Skeletal muscle satellite cell (primary cell): ENCODE data around the gene ANK2. TPM values are rescaled to one million over a fixed set of nuclear protein-coding genes. Genes with fewer than 3 reads are reported as not detected.
A peak's percentile ranks its signal among the peaks of the same experiment; 100 is the strongest.

ENCODE experiments used
- H3K27me3 ChIP-seq: 2 replicates; pipeline ENCODE4 v1.7.0; 2013; ENCODE audit warnings: low read length; ENCODE audit not compliant: control insufficient read depth, insufficient read depth
- H3K36me3 ChIP-seq: 2 replicates; pipeline ENCODE4 v1.7.0; 2013; ENCODE audit warnings: mild to moderate bottlenecking, control low read depth, low read length; ENCODE audit not compliant: insufficient read depth
- H3K4me1 ChIP-seq: 2 replicates; pipeline ENCODE4 v1.7.0; 2013; ENCODE audit warnings: low read length; ENCODE audit not compliant: control insufficient read depth, insufficient read depth
- H3K4me2 ChIP-seq: 2 replicates; pipeline ENCODE4 v1.7.0; 2013; ENCODE audit warnings: mild to moderate bottlenecking, low read length
- H3K4me3 ChIP-seq: 2 replicates; pipeline ENCODE4 v1.7.0; 2013; ENCODE audit warnings: low read length
- H3K9ac ChIP-seq: 2 replicates; pipeline ENCODE4 v1.7.0; 2013; ENCODE audit warnings: mild to moderate bottlenecking, low read depth, low read length, moderate library complexity
- H3K9me3 ChIP-seq: replicated peaks from 2 replicates; pipeline ENCODE4 v1.7.0; 2013; ENCODE audit warnings: mild to moderate bottlenecking, control low read depth, low read length
- total RNA-seq: library from RNA; depleted of rRNA; stranded (reverse); fragments of >200 nt; gene quantifications from 2 replicates; pipeline ENCODE4 v1.2.3, GENCODE V29; 2012; rRNA removed

Gene ANK2
- 57.4 and 59.8 TPM in 2 replicates for total RNA-seq

DNA sequence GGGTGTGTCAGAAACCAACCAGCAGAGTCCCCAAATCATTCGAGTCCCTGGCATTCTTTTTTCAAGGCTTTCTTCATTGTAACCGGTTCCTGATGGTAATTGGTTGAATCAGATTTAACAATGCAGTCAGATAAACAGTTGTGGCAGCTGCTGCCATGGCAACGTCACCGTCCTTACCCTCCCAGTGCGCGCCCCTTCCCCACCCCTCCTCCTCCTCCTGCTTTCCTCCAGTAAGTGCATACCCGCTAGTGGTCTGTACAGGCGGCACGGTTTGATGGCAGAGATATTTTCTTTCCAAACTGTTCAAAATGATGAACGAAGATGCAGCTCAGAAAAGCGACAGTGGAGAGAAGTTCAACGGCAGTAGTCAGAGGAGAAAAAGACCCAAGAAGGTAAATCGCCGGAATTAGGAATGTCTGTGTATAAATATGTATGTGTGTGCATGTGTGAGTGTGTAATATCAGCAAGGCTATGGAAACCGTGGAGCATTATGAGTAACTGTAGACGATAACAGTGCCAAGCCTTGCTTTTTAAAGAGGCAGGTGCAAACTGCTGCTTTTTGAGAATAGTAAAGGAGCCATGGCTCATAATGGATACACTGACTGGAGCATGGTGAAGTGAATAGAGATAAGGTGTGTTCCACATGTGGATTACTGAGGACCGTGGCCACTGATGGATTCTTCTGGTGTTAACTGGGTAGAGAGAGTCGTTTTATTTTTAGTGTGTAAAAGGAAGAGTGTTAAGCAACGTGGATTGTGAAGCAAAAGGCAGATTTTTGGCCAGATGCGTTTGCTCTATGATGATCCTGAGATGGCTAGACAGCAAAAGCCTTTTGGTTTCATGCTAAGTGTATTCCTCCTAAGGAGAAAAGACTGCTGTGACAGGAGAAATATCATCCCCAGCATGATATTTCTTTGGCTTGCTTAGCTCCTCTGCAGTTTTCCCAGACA is at the start of gene ANK2:
Gene ANK2 (plus strand): TSS at position 233 of the 950 bp plus-strand sequence. CDS start 76 bp downstream, at position 309.
- Histone ChIP-seq H3K4me3 (peak within 1 kb of the TSS; percentile 49), H3K9me3 (no peaks in the 10 kb centered on the region), H3K9ac (peak within 1 kb of the TSS; percentile 4), H3K36me3 (no peaks in the 10 kb centered on the region), H3K27me3 (no peaks in the 10 kb centered on the region), H3K4me1 (peaks cover 22% of the 10 kb centered on the region), H3K4me2 (peak within 1 kb of the TSS; percentile 75)

DNA sequence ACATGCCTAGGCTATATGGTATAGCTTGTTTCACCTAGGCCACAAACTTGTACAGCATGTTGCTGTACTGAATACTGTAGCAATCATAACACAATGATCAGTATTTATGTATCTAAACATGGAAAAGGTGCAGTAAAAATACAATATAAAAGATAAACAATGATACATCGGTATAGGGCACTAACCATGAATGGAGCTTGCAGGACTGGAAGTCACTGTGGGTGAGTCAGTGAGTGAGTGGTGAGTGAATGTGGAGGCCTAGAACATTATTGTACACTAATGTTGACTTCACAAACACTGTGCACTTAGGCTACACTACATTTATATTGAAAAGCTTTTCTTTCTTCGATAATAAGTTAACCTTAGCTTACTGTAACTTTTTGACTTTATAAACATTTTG is 45.6 kb upstream of the ANK2 start:
- Histone ChIP-seq H3K36me3 (no peaks in the 10 kb centered on the region), H3K4me3 (no peak overlapping the region), H3K27me3 (no peaks in the 10 kb centered on the region), H3K9me3 (no peaks in the 10 kb centered on the region), H3K9ac (no peak overlapping the region), H3K4me1 (peaks cover 13% of the 10 kb centered on the region), H3K4me2 (no peak overlapping the region)

DNA sequence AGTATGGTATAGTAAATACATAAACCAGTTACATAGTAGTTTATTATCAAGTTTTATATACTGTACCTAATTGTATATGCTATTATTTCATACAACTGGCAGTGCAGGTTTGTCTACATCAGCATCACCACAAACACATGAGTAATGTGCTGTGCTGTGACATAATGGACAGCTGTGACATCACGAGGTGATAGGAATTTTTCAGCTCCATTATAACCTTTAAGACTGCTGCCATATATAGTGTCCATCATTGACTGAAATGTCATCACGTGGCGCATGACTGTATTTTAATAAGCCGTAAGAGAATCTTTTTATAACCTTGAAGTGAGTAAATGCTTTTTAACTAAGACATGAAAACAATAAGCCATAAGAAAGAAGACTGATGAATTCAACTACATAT is 44.8 kb upstream of the ANK2 start:
- H3K27me3 ChIP-seq, result no peaks in the 10 kb centered on the region
- H3K36me3 ChIP-seq, result no peaks in the 10 kb centered on the region
- no peaks in the 10 kb centered on the region for H3K9me3 ChIP-seq
- H3K9ac ChIP-seq, result no peak overlapping the region
- no peak overlapping the region for H3K4me3 ChIP-seq
- peaks cover 13% of the 10 kb centered on the region for H3K4me1 ChIP-seq
- H3K4me2 ChIP-seq, result no peak overlapping the region

DNA sequence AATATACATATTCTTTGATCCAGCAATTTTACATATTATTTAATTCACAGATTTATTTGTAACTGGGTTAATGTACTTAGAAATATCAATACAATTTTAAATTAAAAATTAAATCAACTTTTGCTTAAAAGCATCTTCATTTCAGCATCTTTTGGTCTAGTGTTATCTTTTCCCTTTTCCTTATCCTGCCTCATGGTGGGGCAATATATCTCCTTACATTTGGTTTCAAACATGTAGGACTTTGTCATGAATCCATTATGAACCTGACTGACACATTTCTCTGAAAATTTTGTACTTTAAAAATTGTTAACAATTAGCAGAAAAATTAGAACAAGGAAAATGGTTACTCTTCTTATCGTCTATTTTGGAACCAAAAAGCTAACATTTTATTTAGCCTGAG is 42.8 kb upstream of the ANK2 start:
- Histone ChIP-seq H3K4me3 (no peak overlapping the region), H3K36me3 (no peaks in the 10 kb centered on the region), H3K9me3 (no peaks in the 10 kb centered on the region), H3K9ac (no peak overlapping the region), H3K4me2 (no peak overlapping the region), H3K4me1 (peaks cover 13% of the 10 kb centered on the region), H3K27me3 (no peaks in the 10 kb centered on the region)

DNA sequence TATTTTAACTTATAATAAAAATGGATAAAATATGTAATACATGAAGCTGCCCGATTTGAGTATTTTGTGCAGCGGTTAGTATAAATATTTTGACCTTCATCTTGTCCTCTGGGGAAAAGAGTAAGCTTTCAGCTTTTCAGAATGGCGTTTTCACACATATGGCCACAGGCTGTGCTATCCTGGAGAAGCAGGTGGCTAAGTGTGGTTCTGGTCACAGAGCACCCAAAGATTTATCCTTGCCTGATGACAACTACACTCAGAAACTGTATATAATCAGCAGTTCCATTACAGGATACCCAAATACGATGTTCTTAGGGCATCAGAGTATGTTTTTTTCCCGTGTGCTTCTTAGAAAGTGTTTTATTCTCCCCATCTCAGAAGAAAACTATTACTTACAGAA is 42.3 kb upstream of the ANK2 start:
- H3K9me3 ChIP-seq, result no peaks in the 10 kb centered on the region
- H3K4me2 ChIP-seq, result no peak overlapping the region
- no peaks in the 10 kb centered on the region for H3K27me3 ChIP-seq
- peaks cover 13% of the 10 kb centered on the region for H3K4me1 ChIP-seq
- no peak overlapping the region for H3K9ac ChIP-seq
- H3K4me3 ChIP-seq, result no peak overlapping the region
- no peaks in the 10 kb centered on the region for H3K36me3 ChIP-seq

DNA sequence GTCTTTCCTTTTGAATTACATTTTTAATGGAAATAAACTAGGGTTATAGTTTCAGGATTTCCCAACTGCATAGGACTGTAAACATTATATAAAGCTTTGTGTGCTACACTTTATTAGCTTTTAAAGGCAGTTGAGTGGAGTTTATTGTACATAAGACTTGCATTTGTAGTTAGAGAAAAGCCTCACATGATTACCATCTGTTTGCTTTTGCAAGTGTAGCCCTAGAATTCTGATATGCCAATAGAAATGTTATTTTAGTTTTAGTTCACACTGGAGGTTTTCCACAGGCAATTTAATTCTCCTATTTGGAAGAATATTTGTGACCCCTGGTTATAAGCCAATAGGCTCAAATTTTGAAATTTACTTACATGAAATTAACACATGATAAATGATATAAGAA is 41.3 kb upstream of the ANK2 start:
- Histone ChIP-seq H3K9ac (no peak overlapping the region), H3K4me2 (no peak overlapping the region), H3K27me3 (no peaks in the 10 kb centered on the region), H3K9me3 (no peaks in the 10 kb centered on the region), H3K4me3 (no peak overlapping the region), H3K36me3 (no peaks in the 10 kb centered on the region), H3K4me1 (peaks cover 13% of the 10 kb centered on the region)

DNA sequence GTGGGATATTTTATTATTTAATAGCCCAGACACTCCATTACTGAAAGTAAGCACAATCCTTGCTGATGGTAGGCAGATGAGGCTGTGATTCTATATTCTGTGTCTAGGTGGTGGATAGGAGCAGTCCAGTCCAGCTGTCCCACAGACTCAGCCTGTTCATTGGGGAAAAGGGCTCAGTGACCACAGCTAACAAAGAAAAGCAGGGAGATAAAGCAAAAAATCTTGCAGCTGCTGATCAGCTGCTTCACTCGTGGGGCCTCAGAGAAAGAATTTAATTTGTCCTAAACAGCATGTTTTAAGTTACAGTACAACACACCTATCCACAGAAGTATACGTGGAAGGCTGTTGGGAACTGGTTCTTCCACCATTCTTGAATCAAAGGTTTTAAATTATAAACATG is 40.7 kb upstream of the ANK2 start:
- no peaks in the 10 kb centered on the region for H3K36me3 ChIP-seq

DNA sequence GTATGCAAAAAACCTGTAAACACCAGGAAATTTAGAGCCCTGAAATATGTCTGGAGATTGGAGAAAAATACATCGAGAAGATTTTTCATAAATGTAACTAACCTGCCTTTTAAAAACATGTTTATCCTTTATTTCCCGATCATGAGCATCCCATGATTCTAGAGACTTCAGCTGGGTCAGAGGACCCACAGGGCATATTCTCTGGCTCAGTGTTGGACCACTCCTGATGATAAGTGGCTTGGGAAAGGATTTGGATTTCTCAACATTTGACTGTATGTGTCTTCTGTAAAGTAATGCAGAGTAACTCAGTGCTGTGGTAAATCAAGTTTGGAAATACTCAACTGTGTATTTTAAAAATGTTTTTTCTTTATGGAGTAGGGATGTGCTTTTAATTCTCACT is 40.0 kb upstream of the ANK2 start:
- Histone ChIP-seq H3K36me3 (no peaks in the 10 kb centered on the region), H3K4me2 (no peak overlapping the region), H3K9me3 (no peaks in the 10 kb centered on the region), H3K9ac (no peak overlapping the region), H3K27me3 (no peaks in the 10 kb centered on the region), H3K4me3 (no peak overlapping the region), H3K4me1 (peaks cover 1% of the 10 kb centered on the region)

More for the DNA sequence above, 40.7 kb upstream of the ANK2 start:
- Histone ChIP-seq H3K27me3 (no peaks in the 10 kb centered on the region), H3K9ac (no peak overlapping the region), H3K4me3 (no peak overlapping the region), H3K9me3 (no peaks in the 10 kb centered on the region), H3K4me2 (no peak overlapping the region), H3K4me1 (peaks cover 8% of the 10 kb centered on the region)

DNA sequence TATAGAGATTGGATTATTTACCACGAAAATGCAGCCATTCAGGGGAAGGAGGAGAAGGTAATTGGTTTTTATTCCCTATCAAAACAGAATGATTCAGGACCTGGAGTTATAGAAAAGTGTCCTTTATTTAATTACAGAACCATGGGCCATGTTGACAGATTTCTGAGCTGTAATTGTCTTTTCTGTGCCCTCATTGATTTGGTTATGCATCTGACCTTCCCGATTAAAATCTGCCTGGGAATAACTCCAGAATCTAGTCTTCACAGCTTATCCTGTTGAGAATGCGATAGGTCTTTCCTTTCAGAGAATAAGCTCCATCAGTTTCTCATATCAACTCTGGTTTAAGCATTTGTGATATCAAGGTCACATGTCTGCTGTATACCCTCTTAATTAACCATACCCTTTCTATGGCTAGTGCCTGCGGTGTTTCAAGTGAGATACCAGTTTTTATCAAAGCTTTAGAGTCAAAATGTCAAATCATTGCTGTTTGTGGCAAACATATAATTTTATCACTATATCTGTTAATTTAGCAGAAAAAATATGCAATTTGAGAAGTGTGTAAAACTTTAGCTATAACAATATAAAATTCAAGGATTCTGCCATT is 37.2 kb upstream of the ANK2 start:
- Histone ChIP-seq H3K27me3 (no peaks in the 10 kb centered on the region), H3K4me2 (no peak overlapping the region), H3K4me1 (no peaks in the 10 kb centered on the region), H3K36me3 (no peaks in the 10 kb centered on the region), H3K9me3 (no peaks in the 10 kb centered on the region), H3K9ac (no peak overlapping the region), H3K4me3 (no peak overlapping the region)

DNA sequence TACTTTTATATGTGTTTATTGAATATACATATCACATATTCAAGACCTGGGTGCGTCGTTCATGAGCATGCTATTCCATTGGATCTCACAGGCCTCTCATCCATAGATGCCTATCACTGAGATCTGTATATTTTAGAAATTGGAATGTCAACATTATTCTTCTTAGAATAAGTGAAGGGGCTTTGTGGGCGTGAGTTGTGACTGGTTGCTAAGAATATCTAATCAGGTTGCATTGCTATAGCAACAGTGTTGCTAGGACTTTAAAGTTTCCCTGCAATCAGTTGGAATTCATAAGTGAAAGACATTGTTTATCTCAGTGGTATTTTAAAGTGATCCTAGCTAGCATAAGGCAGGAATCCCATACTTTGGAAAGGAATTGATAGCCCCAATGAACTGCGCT is 36.7 kb upstream of the ANK2 start:
- H3K36me3 ChIP-seq, result no peaks in the 10 kb centered on the region
- H3K4me1 ChIP-seq, result no peaks in the 10 kb centered on the region
- no peak overlapping the region for H3K4me2 ChIP-seq
- no peak overlapping the region for H3K9ac ChIP-seq
- H3K9me3 ChIP-seq, result no peaks in the 10 kb centered on the region
- H3K4me3 ChIP-seq, result no peak overlapping the region
- no peaks in the 10 kb centered on the region for H3K27me3 ChIP-seq

DNA sequence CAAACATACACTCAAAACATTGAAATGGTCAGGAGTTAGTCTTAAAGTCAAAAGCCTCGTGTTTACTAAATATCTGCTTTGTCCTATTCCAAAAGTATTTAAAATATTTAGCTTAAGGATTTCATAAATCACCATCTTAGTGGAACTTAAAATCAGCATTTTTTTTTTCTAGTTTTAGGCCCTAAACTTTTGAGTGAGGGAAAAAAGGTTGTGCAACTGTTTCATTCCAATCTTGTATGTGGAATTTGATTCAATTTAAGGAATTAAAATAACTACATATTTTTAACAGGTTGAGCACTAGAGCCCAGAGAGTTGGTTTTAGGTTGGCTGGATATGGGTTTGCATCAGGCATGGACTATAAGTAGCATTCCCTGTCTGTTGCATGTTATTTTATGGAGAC is 35.7 kb upstream of the ANK2 start:
- Histone ChIP-seq H3K27me3 (no peaks in the 10 kb centered on the region), H3K4me2 (no peak overlapping the region), H3K4me3 (no peak overlapping the region), H3K4me1 (no peaks in the 10 kb centered on the region), H3K9me3 (no peaks in the 10 kb centered on the region), H3K9ac (no peak overlapping the region), H3K36me3 (no peaks in the 10 kb centered on the region)
